22Rv1 (cell line): ENCODE data around the gene CSTF3.

Experiments used
- CTCF ChIP-seq: fragments of 450-650 bp; IDR thresholded peaks from 2 replicates; pipeline ENCODE4 v1.5.1; 2017; ENCODE audit warnings: mild to moderate bottlenecking
- ZFX ChIP-seq: fragments of 450-650 bp; IDR thresholded peaks from 2 replicates; pipeline ENCODE4 v1.6.1; 2017; ENCODE audit warnings: antibody characterized with exemption, borderline replicate concordance

- TF ChIP-seq CTCF (no peak), ZFX (no peak)
These were observed 101.0 kb downstream of the CSTF3 start for GRCh38 chr11:33060271-33060670.
